DOHH2 (cell line): Measurements from ENCODE around the gene RAD51B.

Experiments
- H3F3A ChIP-seq: fragments of 200-600 bp; sonication (generic), shearing (Covaris generic); 2 replicates; pipeline ENCODE4 v1.6.0; 2016; ENCODE audit warnings: antibody characterized with exemption, mild to moderate bottlenecking; ENCODE audit not compliant: control insufficient read depth, insufficient read depth
- H3K27ac ChIP-seq: fragments of 200-600 bp; sonication (generic); 2 replicates; pipeline ENCODE4 v1.5.1; 2014; ENCODE audit warnings: low read depth, mild to moderate bottlenecking, low read length, moderate library complexity
- H3K27me3 ChIP-seq: fragments of 200-600 bp; sonication (generic); 2 replicates; pipeline ENCODE4 v1.6.1; 2014; ENCODE audit warnings: mild to moderate bottlenecking, low read length, mixed read lengths; ENCODE audit not compliant: control insufficient read depth
- H3K36me3 ChIP-seq: fragments of 200-600 bp; sonication (generic); 2 replicates; pipeline ENCODE4 v1.6.1; 2014; ENCODE audit warnings: mild to moderate bottlenecking, low read length, moderate library complexity, mixed read lengths; ENCODE audit not compliant: control insufficient read depth
- H3K4me1 ChIP-seq: fragments of 200-600 bp; sonication (generic); 2 replicates; pipeline ENCODE4 v1.6.1; 2014; ENCODE audit warnings: mild to moderate bottlenecking, low read length, mixed read lengths; ENCODE audit not compliant: control insufficient read depth
- H3K4me2 ChIP-seq: fragments of 200-600 bp; sonication (generic); 2 replicates; pipeline ENCODE4 v1.6.0; 2014; ENCODE audit warnings: mild to moderate bottlenecking, low read length, moderate library complexity
- H3K4me3 ChIP-seq: fragments of 200-600 bp; sonication (generic); 2 replicates; pipeline ENCODE4 v1.5.1; 2014; ENCODE audit warnings: mild to moderate bottlenecking, low read length, mixed read lengths
- H3K79me2 ChIP-seq: fragments of 200-600 bp; sonication (generic); 2 replicates; pipeline ENCODE4 v1.6.1; 2014; ENCODE audit warnings: mild to moderate bottlenecking, low read length, mixed read lengths; ENCODE audit not compliant: control insufficient read depth
- H3K9me2 ChIP-seq: fragments of 200-600 bp; sonication (generic); replicated peaks from 2 replicates; pipeline ENCODE4 v1.6.1; 2014; ENCODE audit warnings: mild to moderate bottlenecking, low read length, mixed read lengths; ENCODE audit not compliant: control insufficient read depth
- H3K9me3 ChIP-seq: fragments of 200-600 bp; sonication (generic); 2 replicates; pipeline ENCODE4 v1.6.1; 2014; ENCODE audit warnings: antibody characterized with exemption, low read length, mixed read lengths; ENCODE audit not compliant: control insufficient read depth, insufficient read depth
- H4K20me1 ChIP-seq: fragments of 200-600 bp; sonication (generic); 2 replicates; pipeline ENCODE4 v1.6.0; 2014; ENCODE audit warnings: low read depth, mild to moderate bottlenecking, antibody characterized with exemption, low read length, moderate library complexity; ENCODE audit not compliant: control insufficient read depth, insufficient read depth
- EZH2phosphoT487 ChIP-seq: fragments of 200-600 bp; sonication (generic); IDR thresholded peaks from 2 replicates; pipeline ENCODE4 v1.6.1; 2017; ENCODE audit warnings: borderline replicate concordance, mild to moderate bottlenecking, antibody characterized with exemption, low read length, moderate library complexity, mixed read lengths
- TF ChIP-seq, protein P1 (sequence below): fragments of 200-600 bp; sonication (generic); IDR thresholded peaks from one replicate; pipeline ENCODE4 v1.5.1; 2014; ENCODE audit warnings: antibody characterized with exemption, mild to moderate bottlenecking, low read depth, low read length; ENCODE audit not compliant: poor library complexity, severe bottlenecking

RAD51B gene

DNA sequence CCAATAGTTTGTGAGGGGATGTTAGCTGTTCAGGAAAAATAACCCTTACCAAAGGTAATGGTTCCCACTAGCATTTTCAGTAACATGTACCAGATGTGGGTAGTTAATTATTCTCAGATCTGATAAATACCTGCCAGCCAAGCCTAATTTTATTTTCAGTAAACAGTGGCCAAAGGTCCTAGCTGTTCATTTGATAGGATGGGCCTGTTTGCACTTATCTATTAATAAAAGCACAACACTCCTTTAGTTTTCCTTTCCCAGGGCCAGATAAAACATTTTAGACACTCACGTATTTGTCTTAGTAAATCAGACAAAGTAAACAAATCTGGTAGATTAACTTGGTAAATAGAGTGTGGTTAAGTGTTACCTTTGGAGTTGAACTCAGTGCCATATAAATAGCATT, 345.1 kb downstream of the RAD51B start:
- Histone ChIP-seq H3K4me2 (no peak overlapping the region), H3K36me3 (no peaks in the 10 kb centered on the region), H3K9me3 (no peaks in the 10 kb centered on the region), H4K20me1 (no peaks in the 10 kb centered on the region), H3F3A (no peaks in the 10 kb centered on the region), H3K27me3 (no peaks in the 10 kb centered on the region), H3K79me2 (no peaks in the 10 kb centered on the region), H3K4me1 (no peaks in the 10 kb centered on the region), H3K27ac (no peak overlapping the region), H3K9me2 (no peaks in the 10 kb centered on the region), H3K4me3 (no peak overlapping the region)
- TF ChIP-seq EZH2phosphoT487: no peak
- TF ChIP-seq, protein P1, sequence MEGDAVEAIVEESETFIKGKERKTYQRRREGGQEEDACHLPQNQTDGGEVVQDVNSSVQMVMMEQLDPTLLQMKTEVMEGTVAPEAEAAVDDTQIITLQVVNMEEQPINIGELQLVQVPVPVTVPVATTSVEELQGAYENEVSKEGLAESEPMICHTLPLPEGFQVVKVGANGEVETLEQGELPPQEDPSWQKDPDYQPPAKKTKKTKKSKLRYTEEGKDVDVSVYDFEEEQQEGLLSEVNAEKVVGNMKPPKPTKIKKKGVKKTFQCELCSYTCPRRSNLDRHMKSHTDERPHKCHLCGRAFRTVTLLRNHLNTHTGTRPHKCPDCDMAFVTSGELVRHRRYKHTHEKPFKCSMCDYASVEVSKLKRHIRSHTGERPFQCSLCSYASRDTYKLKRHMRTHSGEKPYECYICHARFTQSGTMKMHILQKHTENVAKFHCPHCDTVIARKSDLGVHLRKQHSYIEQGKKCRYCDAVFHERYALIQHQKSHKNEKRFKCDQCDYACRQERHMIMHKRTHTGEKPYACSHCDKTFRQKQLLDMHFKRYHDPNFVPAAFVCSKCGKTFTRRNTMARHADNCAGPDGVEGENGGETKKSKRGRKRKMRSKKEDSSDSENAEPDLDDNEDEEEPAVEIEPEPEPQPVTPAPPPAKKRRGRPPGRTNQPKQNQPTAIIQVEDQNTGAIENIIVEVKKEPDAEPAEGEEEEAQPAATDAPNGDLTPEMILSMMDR: no peak

DNA sequence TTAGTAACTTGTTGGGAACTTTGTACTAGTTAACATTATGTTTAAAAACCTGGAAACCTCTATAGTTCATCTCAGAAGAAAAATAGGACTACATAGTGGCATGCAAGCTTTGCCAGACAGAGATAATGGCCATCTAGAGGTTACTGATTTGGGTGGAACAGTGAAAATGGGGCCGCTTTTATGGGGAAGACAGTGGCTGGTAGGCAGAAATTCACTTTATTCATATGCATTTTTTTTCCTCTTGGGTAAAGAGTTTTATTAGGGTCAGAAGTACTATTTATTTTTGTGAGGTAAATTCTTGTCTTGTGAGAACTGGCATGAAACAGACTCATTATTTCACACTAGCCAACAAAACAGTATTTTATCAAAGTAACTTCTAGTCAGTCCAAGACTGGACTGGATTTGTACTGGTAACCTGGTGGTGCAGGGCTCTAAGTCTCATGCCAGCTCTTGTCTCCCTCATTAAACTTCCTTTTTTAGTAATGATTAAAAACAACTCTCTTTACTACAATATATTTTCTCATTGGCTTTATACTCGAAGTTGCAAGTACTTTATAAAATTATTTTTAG, 345.8 kb downstream of the RAD51B start:
- Histone ChIP-seq H4K20me1 (no peaks in the 10 kb centered on the region), H3K79me2 (no peaks in the 10 kb centered on the region), H3K36me3 (no peaks in the 10 kb centered on the region), H3F3A (no peaks in the 10 kb centered on the region), H3K9me3 (no peaks in the 10 kb centered on the region), H3K27me3 (no peaks in the 10 kb centered on the region), H3K4me3 (no peak overlapping the region), H3K4me2 (no peak overlapping the region), H3K9me2 (no peaks in the 10 kb centered on the region), H3K4me1 (no peaks in the 10 kb centered on the region), H3K27ac (no peak overlapping the region)
- no peak for TF ChIP-seq EZH2phosphoT487
- TF ChIP-seq, protein P1: no peak

DNA sequence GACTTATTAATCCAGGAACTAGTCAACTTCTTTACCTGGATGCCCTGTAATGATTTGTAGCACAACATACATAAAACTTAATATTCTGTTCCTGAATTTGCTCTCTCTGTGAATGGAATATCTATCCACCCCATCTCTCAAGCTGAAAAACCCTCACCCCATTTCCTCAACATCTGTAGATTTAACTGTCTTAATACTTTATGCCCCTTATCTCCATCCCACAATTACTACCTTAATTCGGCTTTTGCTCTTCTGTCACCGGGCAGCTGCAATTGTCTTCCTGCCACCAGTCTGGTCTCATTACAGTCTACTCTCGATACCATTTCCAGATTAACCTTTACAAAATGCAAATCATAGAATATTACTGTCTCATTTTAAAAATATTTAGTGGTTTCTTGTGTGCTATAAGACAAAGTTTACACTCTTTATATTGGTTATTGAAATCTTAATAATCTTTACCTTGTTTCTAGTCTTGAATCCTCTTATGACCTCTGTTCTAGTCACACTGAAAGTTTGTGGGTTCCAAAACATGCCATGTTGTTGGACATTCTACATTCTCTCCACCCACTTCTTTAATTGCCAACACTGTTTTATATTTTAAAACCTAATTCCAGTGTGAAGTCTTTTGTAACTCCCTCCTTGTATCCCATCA, 347.3 kb downstream of the RAD51B start:
- Histone ChIP-seq H3K27ac (no peak overlapping the region), H4K20me1 (no peaks in the 10 kb centered on the region), H3K9me3 (no peaks in the 10 kb centered on the region), H3F3A (no peaks in the 10 kb centered on the region), H3K4me2 (no peak overlapping the region), H3K27me3 (no peaks in the 10 kb centered on the region), H3K4me3 (no peak overlapping the region), H3K4me1 (no peaks in the 10 kb centered on the region), H3K79me2 (no peaks in the 10 kb centered on the region), H3K9me2 (no peaks in the 10 kb centered on the region), H3K36me3 (no peaks in the 10 kb centered on the region)
- no peak for TF ChIP-seq EZH2phosphoT487
- TF ChIP-seq, protein P1: no peak
